Measurements from ENCODE around the gene TMEM181.
"Not testable (repeated sequence)": the region's sequence is repeated elsewhere in the genome, so short reads cannot be mapped to it uniquely, and the experiment has no call there.

TMEM181 gene

DNA sequence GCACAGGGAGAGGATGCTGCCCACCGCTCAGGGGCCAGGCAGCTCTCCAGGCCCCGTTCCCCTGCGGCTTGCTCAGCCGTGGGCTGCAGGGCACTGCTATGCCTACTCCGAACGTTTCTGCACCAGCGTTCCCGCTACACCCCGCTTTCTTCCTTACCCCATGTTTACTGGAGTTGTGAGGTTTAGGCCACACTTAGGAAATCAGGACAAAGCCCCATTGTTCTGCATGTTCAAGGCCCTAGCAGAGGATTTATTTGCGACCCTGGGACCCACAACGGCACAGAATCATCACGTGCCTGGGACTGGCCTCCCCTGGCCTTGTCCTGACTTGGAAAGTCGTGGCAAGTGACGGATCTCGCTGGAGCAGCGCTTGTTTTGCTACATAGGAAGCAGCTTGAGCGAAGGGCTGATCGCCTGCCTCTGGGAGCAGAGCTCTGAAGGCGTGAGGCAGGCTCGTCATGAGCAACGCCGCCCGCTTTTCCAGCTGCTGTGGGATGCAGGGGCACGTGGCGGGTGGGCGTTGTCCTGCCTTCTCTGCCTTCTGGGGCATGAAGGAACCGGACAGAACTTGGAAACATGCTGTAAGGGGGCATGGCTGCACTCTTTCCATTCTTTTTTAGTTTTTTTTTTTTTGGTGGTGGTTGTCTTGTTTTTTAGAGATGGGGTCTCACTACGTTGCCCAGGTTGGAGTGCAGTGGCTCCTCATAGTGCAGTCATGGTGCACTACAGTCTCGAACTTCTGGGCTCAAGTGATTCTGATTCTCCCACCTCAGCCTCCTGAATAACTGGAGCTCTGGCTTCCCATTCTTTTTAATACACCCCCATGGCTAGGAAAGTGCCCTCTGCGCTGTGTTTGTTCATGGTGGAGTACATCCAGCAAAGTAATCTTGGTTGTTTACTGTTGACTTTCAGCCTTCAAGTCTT lies 14.6 kb upstream of the TMEM181 start:
- DNase-seq (ENCODE audit: low read depth), result no peak
- no peak overlapping the region for H3K4me3 ChIP-seq (ENCODE audit: control insufficient read depth, low read depth, low read length)
- TF ChIP-seq, protein P1, sequence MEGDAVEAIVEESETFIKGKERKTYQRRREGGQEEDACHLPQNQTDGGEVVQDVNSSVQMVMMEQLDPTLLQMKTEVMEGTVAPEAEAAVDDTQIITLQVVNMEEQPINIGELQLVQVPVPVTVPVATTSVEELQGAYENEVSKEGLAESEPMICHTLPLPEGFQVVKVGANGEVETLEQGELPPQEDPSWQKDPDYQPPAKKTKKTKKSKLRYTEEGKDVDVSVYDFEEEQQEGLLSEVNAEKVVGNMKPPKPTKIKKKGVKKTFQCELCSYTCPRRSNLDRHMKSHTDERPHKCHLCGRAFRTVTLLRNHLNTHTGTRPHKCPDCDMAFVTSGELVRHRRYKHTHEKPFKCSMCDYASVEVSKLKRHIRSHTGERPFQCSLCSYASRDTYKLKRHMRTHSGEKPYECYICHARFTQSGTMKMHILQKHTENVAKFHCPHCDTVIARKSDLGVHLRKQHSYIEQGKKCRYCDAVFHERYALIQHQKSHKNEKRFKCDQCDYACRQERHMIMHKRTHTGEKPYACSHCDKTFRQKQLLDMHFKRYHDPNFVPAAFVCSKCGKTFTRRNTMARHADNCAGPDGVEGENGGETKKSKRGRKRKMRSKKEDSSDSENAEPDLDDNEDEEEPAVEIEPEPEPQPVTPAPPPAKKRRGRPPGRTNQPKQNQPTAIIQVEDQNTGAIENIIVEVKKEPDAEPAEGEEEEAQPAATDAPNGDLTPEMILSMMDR (IDR thresholded peaks at IDR 0.05; ENCODE audit: control insufficient read depth, insufficient read depth, low read depth, low read length, missing control alignments), result no peak

DNA sequence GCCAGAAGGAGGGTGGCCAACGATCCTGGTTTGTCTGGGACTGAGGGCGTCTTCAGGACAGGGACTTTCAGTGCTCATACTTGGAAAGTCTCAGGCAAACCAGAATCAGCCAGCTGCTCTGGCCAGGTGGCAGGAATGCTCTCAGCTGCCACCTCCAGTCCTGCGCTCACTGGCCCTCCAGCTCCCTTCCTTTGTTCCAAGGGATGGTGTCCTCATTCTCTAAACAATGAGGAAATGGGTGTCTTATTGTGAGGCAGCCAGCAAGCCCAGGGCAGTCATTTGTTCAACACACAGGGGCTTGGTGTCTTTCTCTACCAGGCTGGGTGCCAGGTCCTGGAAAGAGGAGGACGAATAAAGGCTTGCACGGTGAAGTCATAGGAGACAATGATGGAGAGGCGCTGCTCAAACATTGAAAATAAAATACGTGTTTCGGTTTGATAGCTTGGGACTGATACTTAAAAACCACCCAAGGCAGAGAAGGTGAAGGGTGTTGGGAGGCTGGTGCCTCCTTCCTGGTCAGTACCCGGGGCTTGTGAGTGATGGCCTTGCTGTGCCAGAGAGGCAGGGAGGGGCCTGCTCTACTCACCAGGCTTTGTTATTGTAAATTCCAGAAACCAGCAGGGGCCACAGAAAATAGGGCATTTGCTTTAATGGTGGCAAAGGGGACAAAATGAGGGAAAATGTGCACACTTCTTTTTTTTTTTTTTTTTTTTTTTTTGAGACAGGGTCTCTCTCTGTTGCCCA lies 11.3 kb upstream of the TMEM181 start:
- TF ChIP-seq, protein P1 (IDR thresholded peaks at IDR 0.05; ENCODE audit: control insufficient read depth, insufficient read depth, low read depth, low read length, missing control alignments), result no peak
- no peak for DNase-seq (ENCODE audit: low read depth)
- H3K4me3 ChIP-seq (ENCODE audit: control insufficient read depth, low read depth, low read length), result no peak overlapping the region

DNA sequence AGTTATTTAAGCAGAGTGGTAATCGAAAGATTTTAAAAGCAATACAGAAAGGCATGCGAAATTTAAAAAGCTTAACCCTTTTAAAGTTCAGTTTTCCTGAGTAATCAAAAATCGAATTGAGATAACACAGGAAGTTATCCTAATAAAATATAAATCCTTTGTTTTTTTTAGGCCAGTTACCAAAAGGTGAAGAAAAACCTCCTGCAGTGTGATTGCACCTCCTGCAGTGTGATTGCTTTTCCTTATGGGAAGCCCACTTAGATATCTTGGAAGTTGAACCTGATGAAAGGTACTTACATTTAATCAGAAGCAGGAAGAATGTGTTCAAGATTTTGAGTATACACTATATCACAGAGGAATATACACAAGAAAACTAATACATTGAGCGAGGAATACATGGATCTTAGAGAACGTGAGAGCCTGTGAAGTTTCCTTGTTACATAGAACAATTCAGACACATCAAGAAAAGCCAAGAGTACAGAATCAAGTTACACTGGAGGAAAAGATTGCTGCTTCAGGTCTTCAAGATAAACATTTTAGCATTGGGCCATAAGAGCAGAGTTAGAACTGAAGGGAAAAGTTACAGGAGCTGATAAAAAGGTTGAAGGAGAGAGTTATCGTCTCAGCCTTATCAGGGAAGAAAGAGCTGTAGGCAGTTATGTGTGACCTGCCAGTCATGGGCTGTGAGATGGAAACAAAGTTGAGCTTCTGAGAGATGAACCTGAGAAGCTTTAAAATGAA lies 7.7 kb upstream of the TMEM181 start:
- TF ChIP-seq, protein P1 (IDR thresholded peaks at IDR 0.05; ENCODE audit: control insufficient read depth, insufficient read depth, low read depth, low read length, missing control alignments), result no peak
- no peak overlapping the region for H3K4me3 ChIP-seq (ENCODE audit: control insufficient read depth, low read depth, low read length)
- DNase-seq (ENCODE audit: low read depth), result no peak

DNA sequence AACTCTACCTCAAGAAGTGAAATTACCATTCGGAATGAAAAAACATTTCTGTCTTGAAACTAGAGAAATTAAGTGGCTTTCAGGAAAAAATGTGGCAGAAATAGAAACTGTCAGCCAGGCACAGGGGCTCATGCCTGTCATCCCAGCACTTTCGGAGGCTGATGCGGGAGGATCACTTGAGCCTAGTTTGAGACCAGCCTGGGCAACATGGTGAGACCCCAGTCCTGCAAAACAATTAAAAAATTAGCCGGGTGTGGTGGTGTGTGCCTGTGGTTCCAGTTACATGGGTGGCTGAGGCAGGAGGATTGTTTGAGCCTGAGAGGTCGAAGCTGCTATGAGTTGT lies 7.1 kb upstream of the TMEM181 start:
- no peak for DNase-seq (ENCODE audit: low read depth)
- TF ChIP-seq, protein P1 (IDR thresholded peaks at IDR 0.05; ENCODE audit: control insufficient read depth, insufficient read depth, low read depth, low read length, missing control alignments), result no peak
- no peak overlapping the region for H3K4me3 ChIP-seq (ENCODE audit: control insufficient read depth, low read depth, low read length)

DNA sequence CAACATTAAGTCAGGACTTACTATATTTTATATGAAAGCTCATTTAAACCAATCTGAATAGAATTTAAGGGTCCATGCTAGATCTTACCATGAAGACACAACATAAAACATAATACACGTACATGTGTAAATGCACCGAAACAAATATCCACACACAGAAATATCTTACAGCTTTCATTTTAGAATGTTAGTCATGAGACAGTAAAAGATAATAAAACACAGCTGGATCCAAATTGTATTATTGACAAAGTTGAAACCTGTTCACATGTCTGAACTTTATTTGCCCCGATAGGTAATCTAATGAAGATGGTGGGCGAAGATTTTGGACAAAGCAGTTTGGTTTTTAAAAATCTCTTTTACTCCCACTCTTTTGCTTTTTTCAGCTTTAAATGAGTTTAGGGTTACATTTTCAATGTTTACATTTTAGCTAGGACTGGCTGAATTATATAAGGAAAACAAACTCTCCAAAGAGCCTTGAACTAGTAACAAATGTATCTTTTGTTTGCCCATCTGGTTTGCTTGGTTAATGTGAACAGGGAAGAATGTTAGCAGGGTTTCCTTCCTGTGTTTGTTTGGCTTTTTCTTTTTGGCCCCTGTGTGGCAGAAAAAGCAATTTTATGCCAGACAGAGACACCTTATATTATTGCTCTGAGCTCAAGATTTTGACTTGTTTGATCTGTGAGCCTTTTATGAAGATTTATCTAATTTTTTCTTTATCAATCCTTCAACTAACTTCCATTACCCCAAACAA lies 5.1 kb upstream of the TMEM181 start:
- TF ChIP-seq, protein P1 (IDR thresholded peaks at IDR 0.05; ENCODE audit: control insufficient read depth, insufficient read depth, low read depth, low read length, missing control alignments), result no peak
- no peak for DNase-seq (ENCODE audit: low read depth)
- H3K4me3 ChIP-seq (ENCODE audit: control insufficient read depth, low read depth, low read length), result no peak overlapping the region

DNA sequence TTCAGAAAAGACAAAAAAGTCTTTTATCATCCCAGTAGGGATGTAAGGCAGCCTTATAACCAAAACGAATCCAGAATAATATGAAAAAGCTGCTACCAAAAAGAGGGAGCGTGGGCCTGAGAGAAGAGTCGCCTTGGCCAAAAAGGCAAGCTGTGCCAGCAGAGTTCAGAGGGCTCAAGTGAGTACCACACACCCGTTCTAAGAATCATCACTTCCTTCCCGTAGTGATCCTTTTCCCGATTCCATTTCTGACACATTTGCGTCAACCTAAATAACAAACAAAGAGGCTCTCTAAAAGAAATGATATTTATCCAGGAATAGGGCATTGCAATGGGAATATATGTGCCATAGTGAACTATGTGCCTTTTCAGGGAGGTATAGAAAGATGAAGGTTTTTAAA lies 3.8 kb upstream of the TMEM181 start:
- no peak for DNase-seq (ENCODE audit: low read depth)
- no peak overlapping the region for H3K4me3 ChIP-seq (ENCODE audit: control insufficient read depth, low read depth, low read length)
- TF ChIP-seq, protein P1 (IDR thresholded peaks at IDR 0.05; ENCODE audit: control insufficient read depth, insufficient read depth, low read depth, low read length, missing control alignments), result no peak

DNA sequence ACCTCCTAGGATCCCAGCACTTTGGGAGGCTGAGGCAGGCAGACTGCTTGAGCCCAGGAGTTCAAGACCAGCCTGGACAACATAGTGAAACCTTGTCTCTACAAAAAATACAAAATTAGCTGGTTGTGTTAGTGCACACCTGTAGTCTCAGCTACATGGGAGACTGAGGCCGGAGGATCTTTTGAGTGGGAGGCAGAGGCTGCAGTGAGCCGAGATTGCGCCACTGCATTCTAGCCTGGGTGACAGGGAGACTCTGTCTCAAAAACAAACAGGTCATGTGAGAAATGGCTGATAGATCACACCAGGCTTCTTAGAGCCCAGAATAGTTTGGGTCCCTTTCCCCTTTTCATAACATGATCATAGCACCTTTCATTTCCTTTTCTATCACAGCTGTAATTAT lies 2.8 kb upstream of the TMEM181 start:
- H3K4me3 ChIP-seq (ENCODE audit: control insufficient read depth, low read depth, low read length), result not testable (repeated sequence)

More for the DNA sequence above, 2.8 kb upstream of the TMEM181 start:
- not testable (repeated sequence) for DNase-seq (ENCODE audit: low read depth)
